ENCODE measurements around the gene KIF26B. TPM values are rescaled to one million over a fixed set of nuclear protein-coding genes. Genes with fewer than 3 reads are reported as not detected.

KIF26B gene
- total and polyA plus RNA-seq, 10 of the 15 experiments (the other 5 are each of a cell fraction or from before 2014, with no cell fraction given): 0.35 to 11.6 (median 2.2) TPM

DNA sequence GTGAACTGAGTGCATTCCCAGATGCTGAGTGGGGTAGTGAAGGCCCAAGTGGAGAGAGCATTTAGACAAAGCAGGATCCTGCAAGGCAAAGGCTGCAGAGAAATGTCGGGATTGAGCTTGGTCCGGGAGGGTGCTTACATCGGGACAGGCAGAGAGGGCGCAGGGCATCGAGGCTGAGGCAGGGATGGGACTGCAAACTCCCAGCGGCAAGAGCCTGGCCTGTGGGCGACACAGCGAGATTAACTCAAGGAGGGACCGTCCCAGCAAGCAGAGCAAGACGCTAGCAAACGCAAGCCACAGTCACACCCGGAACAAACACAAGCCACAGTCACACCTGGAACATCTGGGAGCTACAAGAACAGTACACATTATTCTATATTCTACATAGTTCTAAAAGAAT is 537.5 kb downstream of the KIF26B start (continued):
- TF ChIP-seq, protein P1, sequence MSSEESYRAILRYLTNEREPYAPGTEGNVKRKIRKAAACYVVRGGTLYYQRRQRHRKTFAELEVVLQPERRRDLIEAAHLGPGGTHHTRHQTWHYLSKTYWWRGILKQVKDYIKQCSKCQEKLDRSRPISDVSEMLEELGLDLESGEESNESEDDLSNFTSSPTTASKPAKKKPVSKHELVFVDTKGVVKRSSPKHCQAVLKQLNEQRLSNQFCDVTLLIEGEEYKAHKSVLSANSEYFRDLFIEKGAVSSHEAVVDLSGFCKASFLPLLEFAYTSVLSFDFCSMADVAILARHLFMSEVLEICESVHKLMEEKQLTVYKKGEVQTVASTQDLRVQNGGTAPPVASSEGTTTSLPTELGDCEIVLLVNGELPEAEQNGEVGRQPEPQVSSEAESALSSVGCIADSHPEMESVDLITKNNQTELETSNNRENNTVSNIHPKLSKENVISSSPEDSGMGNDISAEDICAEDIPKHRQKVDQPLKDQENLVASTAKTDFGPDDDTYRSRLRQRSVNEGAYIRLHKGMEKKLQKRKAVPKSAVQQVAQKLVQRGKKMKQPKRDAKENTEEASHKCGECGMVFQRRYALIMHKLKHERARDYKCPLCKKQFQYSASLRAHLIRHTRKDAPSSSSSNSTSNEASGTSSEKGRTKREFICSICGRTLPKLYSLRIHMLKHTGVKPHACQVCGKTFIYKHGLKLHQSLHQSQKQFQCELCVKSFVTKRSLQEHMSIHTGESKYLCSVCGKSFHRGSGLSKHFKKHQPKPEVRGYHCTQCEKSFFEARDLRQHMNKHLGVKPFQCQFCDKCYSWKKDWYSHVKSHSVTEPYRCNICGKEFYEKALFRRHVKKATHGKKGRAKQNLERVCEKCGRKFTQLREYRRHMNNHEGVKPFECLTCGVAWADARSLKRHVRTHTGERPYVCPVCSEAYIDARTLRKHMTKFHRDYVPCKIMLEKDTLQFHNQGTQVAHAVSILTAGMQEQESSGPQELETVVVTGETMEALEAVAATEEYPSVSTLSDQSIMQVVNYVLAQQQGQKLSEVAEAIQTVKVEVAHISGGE (CRISPR knock-in tag; IDR thresholded peaks at IDR 0.05): no peak
- TF ChIP-seq ZNF217 (IDR thresholded peaks at IDR 0.05) (no peak), SIX5 (IDR thresholded peaks at IDR 0.05; ENCODE audit: low read depth, low read length, severe bottlenecking) (no peak), SIN3A (IDR thresholded peaks at IDR 0.05; ENCODE audit: low read depth, low read length) (no peak), PRDM15 (CRISPR knock-in tag; IDR thresholded peaks at IDR 0.05) (no peak)
